IMR-90 (cell line): Measurements from ENCODE around the gene C12orf57. TPM values are rescaled to one million over a fixed set of nuclear protein-coding genes. Genes with fewer than 3 reads are reported as not detected.

ENCODE experiments used
- ATAC-seq: fragments of 200-7000 bp; cut with Tn5 transposase; 2 replicates; pipeline ENCODE4 v1.9.1; 2020; ENCODE audit warnings: low read depth, mild to moderate bottlenecking, moderate library complexity
- BruUV-seq: library from RNA; stranded (reverse); fragments of 400-500 nt; replicated peaks from 2 replicates; lab custom pipeline; 2021; lab: Mats Ljungman, UMichigan
- CTCF ChIA-PET: fragments of 300-600 bp; formaldehyde crosslinking; extraction: SDS; loops from one replicate; lab custom pipeline; 2021; ENCODE audit warnings: antibody characterized with exemption; lab: Yijun Ruan, JAX
- POLR2A ChIA-PET: fragments of 300-600 bp; sonication (Branson Sonifier 250); formaldehyde crosslinking; loops from one replicate; lab custom pipeline; 2022; ENCODE audit warnings: antibody characterized with exemption; ENCODE audit not compliant: unreplicated experiment; lab: Charles Lee
- DNase-seq: peaks from one replicate; pipeline ENCODE4 v3.0.0; 2013
- H2AFZ ChIP-seq: replicated peaks from 2 replicates; pipeline ENCODE3; 2013; ENCODE audit warnings: low read length, mild to moderate bottlenecking; ENCODE audit not compliant: poor library complexity
- H2AK5ac ChIP-seq: 2 replicates; pipeline ENCODE4 v1.6.1; 2013; ENCODE audit warnings: low read depth, low read length, inconsistent platforms
- H2AK9ac ChIP-seq: replicated peaks from 2 replicates; pipeline ENCODE3; 2013; ENCODE audit warnings: mild to moderate bottlenecking, low read depth, low read length, moderate library complexity; ENCODE audit not compliant: poor library complexity
- H2BK120ac ChIP-seq: 2 replicates; pipeline ENCODE4 v1.6.1; 2013; ENCODE audit warnings: low read depth, low read length, inconsistent platforms
- H2BK15ac ChIP-seq: 3 replicates; pipeline ENCODE4 v1.6.1; 2013; ENCODE audit warnings: low read depth, low read length, inconsistent platforms
- H2BK20ac ChIP-seq: 2 replicates; pipeline ENCODE4 v1.6.1; 2013; ENCODE audit warnings: low read depth, mild to moderate bottlenecking, inconsistent platforms, low read length, moderate library complexity
- H2BK5ac ChIP-seq: 2 replicates; pipeline ENCODE4 v1.6.1; 2013; ENCODE audit warnings: mild to moderate bottlenecking, low read depth, low read length, inconsistent platforms; ENCODE audit not compliant: poor library complexity, severe bottlenecking
- H3K14ac ChIP-seq: replicated peaks from 2 replicates; pipeline ENCODE4 v1.6.1; 2013; ENCODE audit warnings: low read depth, low read length, inconsistent platforms
- H3K18ac ChIP-seq: 2 replicates; pipeline ENCODE4 v1.6.1; 2013; ENCODE audit warnings: low read depth, low read length, control low read depth
- H3K23ac ChIP-seq: 2 replicates; pipeline ENCODE4 v1.6.1; 2013; ENCODE audit warnings: low read depth, low read length, inconsistent platforms
- H3K27ac ChIP-seq: 2 replicates; pipeline ENCODE4 v1.5.1; 2013; ENCODE audit warnings: mild to moderate bottlenecking, control low read depth, low read length; ENCODE audit not compliant: insufficient read depth
- H3K27me3 ChIP-seq: 2 replicates; pipeline ENCODE4 v1.6.1; 2013; ENCODE audit warnings: low read length; ENCODE audit not compliant: control insufficient read depth, insufficient read depth
- H3K36me3 ChIP-seq: 2 replicates; pipeline ENCODE4 v1.6.1; 2013; ENCODE audit warnings: low read length, mixed read lengths; ENCODE audit not compliant: control insufficient read depth, insufficient read depth
- H3K4ac ChIP-seq: 2 replicates; pipeline ENCODE4 v1.6.1; 2013; ENCODE audit warnings: low read depth, low read length, inconsistent platforms
- H3K4me1 ChIP-seq: 2 replicates; pipeline ENCODE4 v1.6.1; 2013; ENCODE audit warnings: low read length, mixed read lengths; ENCODE audit not compliant: control insufficient read depth, insufficient read depth
- H3K4me2 ChIP-seq: 2 replicates; pipeline ENCODE4 v1.6.1; 2013; ENCODE audit warnings: low read depth, mild to moderate bottlenecking, control low read depth, low read length, moderate library complexity
- H3K4me3 ChIP-seq: 2 replicates; pipeline ENCODE4 v1.5.1; 2013; ENCODE audit warnings: low read depth, mild to moderate bottlenecking, control low read depth, low read length, moderate library complexity; ENCODE audit not compliant: insufficient read depth
- H3K56ac ChIP-seq: 2 replicates; pipeline ENCODE4 v1.6.1; 2013; ENCODE audit warnings: low read length, inconsistent platforms; ENCODE audit not compliant: insufficient read depth; ENCODE audit errors: extremely low read depth
- H3K79me1 ChIP-seq, 2 experiments: 2 replicates each; pipeline ENCODE4 v1.6.1; 2013; ENCODE audit warnings: low read length in 2 of 2, inconsistent platforms in 1 of 2, low read depth in 1 of 2
- H3K9ac ChIP-seq: 2 replicates; pipeline ENCODE4 v1.6.1; 2013; ENCODE audit warnings: low read depth, low read length, control low read depth
- H3K9me1 ChIP-seq: 2 replicates; pipeline ENCODE4 v1.6.1; 2013; ENCODE audit warnings: low read length, inconsistent platforms; ENCODE audit not compliant: insufficient read depth
- H3K9me3 ChIP-seq: 2 replicates; pipeline ENCODE4 v1.6.1; 2013; ENCODE audit warnings: low read length; ENCODE audit not compliant: control insufficient read depth, insufficient read depth
- H4K20me1 ChIP-seq: 2 replicates; pipeline ENCODE4 v1.6.1; 2013; ENCODE audit warnings: low read length, inconsistent platforms; ENCODE audit not compliant: insufficient read depth
- H4K5ac ChIP-seq: 2 replicates; pipeline ENCODE4 v1.6.1; 2013; ENCODE audit warnings: mild to moderate bottlenecking, low read depth, low read length, control low read depth
- H4K8ac ChIP-seq, 2 experiments: 2 replicates each; pipeline ENCODE4 v1.6.1; 2013; ENCODE audit warnings: low read depth in 2 of 2, low read length in 2 of 2, control low read depth in 1 of 2, inconsistent platforms in 1 of 2
- H4K91ac ChIP-seq: 2 replicates; pipeline ENCODE4 v1.6.1; 2013; ENCODE audit warnings: low read depth, low read length, inconsistent platforms; ENCODE audit not compliant: insufficient read depth
- BHLHE40 ChIP-seq: fragments of 150-350 bp; IDR thresholded peaks from 2 replicates; pipeline ENCODE4 v1.6.1; 2016; ENCODE audit warnings: mild to moderate bottlenecking, low read depth, low read length
- CEBPB ChIP-seq: IDR thresholded peaks from 2 replicates; pipeline ENCODE4 v1.6.1; 2012; ENCODE audit warnings: low read depth, low read length, improper control_type of control experiment
- CHD1 ChIP-seq: IDR thresholded peaks from 2 replicates; pipeline ENCODE4 v1.6.1; 2012; ENCODE audit warnings: low read depth, low read length, improper control_type of control experiment
- FOS ChIP-seq: fragments of 150-350 bp; IDR thresholded peaks from 2 replicates; pipeline ENCODE4 v1.6.1; 2016; ENCODE audit warnings: low read depth, low read length
- MAFK ChIP-seq: IDR thresholded peaks from 2 replicates; pipeline ENCODE4 v1.6.1; 2012; ENCODE audit warnings: low read depth, low read length, improper control_type of control experiment
- MAZ ChIP-seq: IDR thresholded peaks from 2 replicates; pipeline ENCODE4 v1.6.1; 2012; ENCODE audit warnings: low read depth, mild to moderate bottlenecking, low read length, improper control_type of control experiment, moderate library complexity, borderline replicate concordance
- MXI1 ChIP-seq: IDR thresholded peaks from 2 replicates; pipeline ENCODE4 v1.6.1; 2012; ENCODE audit warnings: low read depth, mild to moderate bottlenecking, low read length, moderate library complexity, borderline replicate concordance
- NFE2L2 ChIP-seq: fragments of 150-350 bp; IDR thresholded peaks from 2 replicates; pipeline ENCODE4 v1.6.1; 2016; ENCODE audit warnings: low read depth, mild to moderate bottlenecking, low read length
- POLR2A ChIP-seq: IDR thresholded peaks from 2 replicates; pipeline ENCODE4 v1.6.1; 2012; ENCODE audit warnings: mild to moderate bottlenecking, low read depth, low read length
- RAD21 ChIP-seq: IDR thresholded peaks from 2 replicates; pipeline ENCODE4 v1.6.1; 2012; ENCODE audit warnings: low read length, improper control_type of control experiment
- RCOR1 ChIP-seq: IDR thresholded peaks from 2 replicates; pipeline ENCODE4 v1.6.1; 2012; ENCODE audit warnings: mild to moderate bottlenecking, low read length, improper control_type of control experiment; ENCODE audit not compliant: insufficient replicate concordance
- RFX5 ChIP-seq: IDR thresholded peaks from 2 replicates; pipeline ENCODE4 v1.8.0; 2012; ENCODE audit warnings: low read depth, mild to moderate bottlenecking, low read length, moderate library complexity
- SMC3 ChIP-seq: fragments of 150-350 bp; IDR thresholded peaks from 2 replicates; pipeline ENCODE4 v1.6.1; 2016; ENCODE audit warnings: low read depth, mild to moderate bottlenecking, antibody characterized with exemption, low read length, moderate library complexity
- WGBS, 2 experiments: methylation state at CpG; one replicate each; pipeline versions ENCODE4 v1.1.5 to v1.1.7; 2013; ENCODE audit warnings: missing lambda C conversion rate in 2 of 2; ENCODE audit not compliant: insufficient read length in 1 of 2; ENCODE audit errors: extremely low coverage in 2 of 2; 5-methylcytosine and 5-hydroxymethylcytosine counted together
- dilution Hi-C: fragments of 300-500 bp; cut with HindIII; formaldehyde crosslinking; loops from one replicate; pipeline ENCODE4 v1.14.3; 2018; ENCODE audit warnings: low sequenced_read_pairs; ENCODE audit not compliant: unreplicated experiment
- in situ Hi-C: fragments of 300-500 bp; cut with MboI; formaldehyde crosslinking; loops from 3 replicates; pipeline ENCODE4 v1.14.3; 2019; ENCODE audit warnings: low sequenced_read_pairs, inconsistent platforms, mixed read lengths
- intact Hi-C: fragments of 100-400 bp; cut with micrococcal nuclease; formaldehyde crosslinking; loops from 2 replicates; pipeline ENCODE4 v1.10.0; 2022
- polyA plus RNA-seq, 3 experiments: library from polyadenylated mRNA; depleted of rRNA; stranded (reverse); fragments of >200 nt; gene quantifications; 2 replicates each; pipeline ENCODE4 v1.2.3, GENCODE V29; 2012; ENCODE audit warnings: low replicate concordance in 1 of 3
- total RNA-seq: library from RNA; depleted of rRNA; stranded (reverse); fragments of >200 nt; gene quantifications from 2 replicates; pipeline ENCODE4 v1.2.3, GENCODE V29; 2012

Gene C12orf57
- total and polyA plus RNA-seq, 2 of the 4 experiments (the other 2 are of a cell fraction), result 238 to 530 TPM

GRCh38 chr12:6956021-6956727 lies 12.4 kb downstream of the C12orf57 start:
- Histone ChIP-seq H3K79me1 (no peaks in the 10 kb centered on the region), H2BK120ac (no peak overlapping the region), H2AK5ac (no peak overlapping the region), H3K27ac (no peak overlapping the region), H2AFZ (peak overlapping the region; percentile 41), H3K4me1 (0 out of 2 replicates have a peak, but pooled peaks cover 2% of the 10 kb centered on the region), H3K4me3 (no peak overlapping the region), H4K20me1 (no peaks in the 10 kb centered on the region), H4K5ac (no peak overlapping the region), H4K91ac (no peak overlapping the region), H3K23ac (no peak overlapping the region), H3K9ac (no peak overlapping the region), H3K56ac (no peak overlapping the region), H3K27me3 (no peaks in the 10 kb centered on the region), H3K4ac (no peak overlapping the region), H3K14ac (no peak overlapping the region), H2BK5ac (no peak overlapping the region), H2BK15ac (no peak overlapping the region), H3K9me3 (no peaks in the 10 kb centered on the region), H2AK9ac (no peak overlapping the region), H3K9me1 (no peaks in the 10 kb centered on the region), H3K18ac (no peak overlapping the region), H3K36me3 (no peaks in the 10 kb centered on the region), H4K8ac (no peak overlapping the region), H3K4me2 (no peak overlapping the region), H2BK20ac (no peak overlapping the region)
- no peak for TF ChIP-seq RAD21
- TF ChIP-seq RFX5, result no peak
- no peak for TF ChIP-seq POLR2A
- no peak for TF ChIP-seq MAZ
- no peak for TF ChIP-seq FOS
- no peak for TF ChIP-seq CHD1
- TF ChIP-seq BHLHE40, result no peak
- TF ChIP-seq MXI1, result no peak
- no peak for TF ChIP-seq RCOR1
- TF ChIP-seq NFE2L2, result no peak
- TF ChIP-seq CEBPB, result no peak
- TF ChIP-seq MAFK, result no peak
- TF ChIP-seq SMC3, result no peak
- no peak for DNase-seq
- no TSS peak for BruUV-seq
- ChIA-PET CTCF (no interaction called here), POLR2A (no interaction called here)
- 86% methylated on average over 19 of the region's 28 CpGs; no CpG with 5 or more reads in 1 of the 2 experiments for WGBS, 2 experiments
- in situ Hi-C loops, result no loop called here
- intact Hi-C loops, result no loop called here
- no peak for ATAC-seq
- dilution Hi-C loops, result no loop called here
